ENCODE results near the gene MAP3K13.

The MAP3K13 gene

GRCh38 chr3:185486394-185486793 is 123.5 kb downstream of the MAP3K13 start:
- Mint-ChIP-seq H3K4me3 (no peak overlapping the region), H3K36me3 (peaks cover 63% of the 10 kb centered on the region), H3K27ac (no peak overlapping the region), H3K4me1 (no peaks in the 10 kb centered on the region), H3K9me3 (no peaks in the 10 kb centered on the region), H3K27me3 (no peaks in the 10 kb centered on the region)
- no peak for ATAC-seq

GRCh38 chr3:185488465-185488864 is 125.5 kb downstream of the MAP3K13 start:
- Mint-ChIP-seq H3K4me1 (no peaks in the 10 kb centered on the region), H3K9me3 (no peaks in the 10 kb centered on the region), H3K27ac (no peak overlapping the region), H3K36me3 (peaks cover 55% of the 10 kb centered on the region), H3K27me3 (no peaks in the 10 kb centered on the region), H3K4me3 (no peak overlapping the region)
- ATAC-seq: no peak

GRCh38 chr3:185489462-185489861 is 126.5 kb downstream of the MAP3K13 start:
- no peak overlapping the region for H3K27ac Mint-ChIP-seq
- peaks cover 3% of the 10 kb centered on the region for H3K4me1 Mint-ChIP-seq
- no peak for ATAC-seq
- H3K9me3 Mint-ChIP-seq: no peaks in the 10 kb centered on the region
- H3K27me3 Mint-ChIP-seq: no peaks in the 10 kb centered on the region
- no peak overlapping the region for H3K4me3 Mint-ChIP-seq
- H3K36me3 Mint-ChIP-seq: peaks cover 65% of the 10 kb centered on the region

- Mint-ChIP-seq H3K27ac (no peak overlapping the region), H3K36me3 (peaks cover 71% of the 10 kb centered on the region), H3K4me3 (no peak overlapping the region), H3K9me3 (no peaks in the 10 kb centered on the region), H3K27me3 (no peaks in the 10 kb centered on the region), H3K4me1 (peaks cover 6% of the 10 kb centered on the region)
- no peak for ATAC-seq
Measured at GRCh38 chr3:185490241-185490640, 127.3 kb downstream of the MAP3K13 start.

GRCh38 chr3:185498503-185499396 is 135.8 kb downstream of the MAP3K13 start, which contains the start of gene TMEM41A:
Gene TMEM41A (minus strand): TSS chr3:185499035. CDS start chr3:185498961, 74 bp downstream.
- Mint-ChIP-seq H3K4me1 (peaks cover 17% of the 10 kb centered on the region), H3K4me3 (peak within 1 kb of the TSS; percentile 97), H3K9me3 (no peaks in the 10 kb centered on the region), H3K27ac (peak within 1 kb of the TSS; percentile 93), H3K36me3 (peaks cover 21% of the 10 kb centered on the region), H3K27me3 (no peaks in the 10 kb centered on the region)
- peak; percentile 99 for ATAC-seq

- H3K4me3 Mint-ChIP-seq: no peak overlapping the region
Measured at GRCh38 chr3:185502987-185503386, 140.1 kb downstream of the MAP3K13 start.

GRCh38 chr3:185503521-185503920 is 140.6 kb downstream of the MAP3K13 start:
- Mint-ChIP-seq H3K4me1 (peaks cover 6% of the 10 kb centered on the region), H3K9me3 (no peaks in the 10 kb centered on the region), H3K27ac (no peak overlapping the region), H3K4me3 (no peak overlapping the region), H3K36me3 (no peaks in the 10 kb centered on the region), H3K27me3 (no peaks in the 10 kb centered on the region)
- ATAC-seq: no peak

More at GRCh38 chr3:185502987-185503386, 140.1 kb downstream of the MAP3K13 start:
- no peak overlapping the region for H3K27ac Mint-ChIP-seq
- no peak for ATAC-seq
- H3K27me3 Mint-ChIP-seq: no peaks in the 10 kb centered on the region
- H3K9me3 Mint-ChIP-seq: no peaks in the 10 kb centered on the region
- H3K4me1 Mint-ChIP-seq: peaks cover 6% of the 10 kb centered on the region
- no peaks in the 10 kb centered on the region for H3K36me3 Mint-ChIP-seq

GRCh38 chr3:185504636-185505035 is 141.7 kb downstream of the MAP3K13 start:
- no peaks in the 10 kb centered on the region for H3K36me3 Mint-ChIP-seq
- H3K27me3 Mint-ChIP-seq: no peaks in the 10 kb centered on the region
- H3K4me3 Mint-ChIP-seq: no peak overlapping the region
- no peak for ATAC-seq
- H3K27ac Mint-ChIP-seq: no peak overlapping the region
- H3K9me3 Mint-ChIP-seq: no peaks in the 10 kb centered on the region
- H3K4me1 Mint-ChIP-seq: no peaks in the 10 kb centered on the region

- Mint-ChIP-seq H3K36me3 (no peaks in the 10 kb centered on the region), H3K9me3 (no peaks in the 10 kb centered on the region), H3K4me3 (no peak overlapping the region), H3K4me1 (no peaks in the 10 kb centered on the region), H3K27me3 (no peaks in the 10 kb centered on the region), H3K27ac (no peak overlapping the region)
- no peak for ATAC-seq
Measured at GRCh38 chr3:185507883-185508282, 144.9 kb downstream of the MAP3K13 start.

GRCh38 chr3:185508335-185508991 is 145.5 kb downstream of the MAP3K13 start:
- no peaks in the 10 kb centered on the region for H3K36me3 Mint-ChIP-seq
- no peak for ATAC-seq

GRCh38 chr3:185511711-185512110 is 148.8 kb downstream of the MAP3K13 start:
- H3K4me1 Mint-ChIP-seq: no peaks in the 10 kb centered on the region
- H3K36me3 Mint-ChIP-seq: no peaks in the 10 kb centered on the region
- ATAC-seq: no peak
- H3K27ac Mint-ChIP-seq: no peak overlapping the region
- H3K27me3 Mint-ChIP-seq: peaks cover 17% of the 10 kb centered on the region
- no peaks in the 10 kb centered on the region for H3K9me3 Mint-ChIP-seq
- no peak overlapping the region for H3K4me3 Mint-ChIP-seq

More at GRCh38 chr3:185508335-185508991, 145.5 kb downstream of the MAP3K13 start:
- peaks cover 5% of the 10 kb centered on the region for H3K27me3 Mint-ChIP-seq
- no peaks in the 10 kb centered on the region for H3K9me3 Mint-ChIP-seq
- no peak overlapping the region for H3K4me3 Mint-ChIP-seq
- H3K27ac Mint-ChIP-seq: no peak overlapping the region
- H3K4me1 Mint-ChIP-seq: no peaks in the 10 kb centered on the region

GRCh38 chr3:185517387-185518130 is 154.6 kb downstream of the MAP3K13 start:
- Mint-ChIP-seq H3K36me3 (no peaks in the 10 kb centered on the region), H3K4me1 (no peaks in the 10 kb centered on the region), H3K27ac (no peak overlapping the region), H3K27me3 (peaks cover 47% of the 10 kb centered on the region), H3K9me3 (no peaks in the 10 kb centered on the region), H3K4me3 (no peak overlapping the region)
- no peak for ATAC-seq

GRCh38 chr3:185519021-185519420 is 156.1 kb downstream of the MAP3K13 start:
- no peak overlapping the region for H3K27ac Mint-ChIP-seq
- peaks cover 47% of the 10 kb centered on the region for H3K27me3 Mint-ChIP-seq
- ATAC-seq: no peak

GRCh38 chr3:185521349-185522138 is 158.6 kb downstream of the MAP3K13 start:
- Mint-ChIP-seq H3K36me3 (no peaks in the 10 kb centered on the region), H3K4me1 (no peaks in the 10 kb centered on the region), H3K27me3 (peaks cover 56% of the 10 kb centered on the region), H3K4me3 (no peak overlapping the region), H3K9me3 (no peaks in the 10 kb centered on the region), H3K27ac (no peak overlapping the region)
- ATAC-seq: no peak

More at GRCh38 chr3:185519021-185519420, 156.1 kb downstream of the MAP3K13 start:
- Mint-ChIP-seq H3K4me1 (no peaks in the 10 kb centered on the region), H3K4me3 (no peak overlapping the region), H3K36me3 (no peaks in the 10 kb centered on the region), H3K9me3 (no peaks in the 10 kb centered on the region)
